ENCODE results near the gene FCN2. TPM values are rescaled to one million over a fixed set of nuclear protein-coding genes. Genes with fewer than 3 reads are reported as not detected.
A peak's percentile ranks its signal among the peaks of the same experiment; 100 is the strongest.

Gene FCN2
- total RNA-seq, 4 donors from 2014 or later: not detected

GRCh38 chr9:134895567-134895907, 14.9 kb downstream of the FCN2 start:
- WGBS, 2 donors: 13 to 22% methylated on average over 2 of the region's 2 CpGs
- peak overlapping the region in 2 of 4 donors; percentile 69 to 73 for H3K27ac ChIP-seq
- no peak for DNase-seq
- H3K36me3 ChIP-seq: no peaks in the 10 kb centered on the region
- intact Hi-C loops (cut with DNase I): no loop called here
- TF ChIP-seq, protein P1, sequence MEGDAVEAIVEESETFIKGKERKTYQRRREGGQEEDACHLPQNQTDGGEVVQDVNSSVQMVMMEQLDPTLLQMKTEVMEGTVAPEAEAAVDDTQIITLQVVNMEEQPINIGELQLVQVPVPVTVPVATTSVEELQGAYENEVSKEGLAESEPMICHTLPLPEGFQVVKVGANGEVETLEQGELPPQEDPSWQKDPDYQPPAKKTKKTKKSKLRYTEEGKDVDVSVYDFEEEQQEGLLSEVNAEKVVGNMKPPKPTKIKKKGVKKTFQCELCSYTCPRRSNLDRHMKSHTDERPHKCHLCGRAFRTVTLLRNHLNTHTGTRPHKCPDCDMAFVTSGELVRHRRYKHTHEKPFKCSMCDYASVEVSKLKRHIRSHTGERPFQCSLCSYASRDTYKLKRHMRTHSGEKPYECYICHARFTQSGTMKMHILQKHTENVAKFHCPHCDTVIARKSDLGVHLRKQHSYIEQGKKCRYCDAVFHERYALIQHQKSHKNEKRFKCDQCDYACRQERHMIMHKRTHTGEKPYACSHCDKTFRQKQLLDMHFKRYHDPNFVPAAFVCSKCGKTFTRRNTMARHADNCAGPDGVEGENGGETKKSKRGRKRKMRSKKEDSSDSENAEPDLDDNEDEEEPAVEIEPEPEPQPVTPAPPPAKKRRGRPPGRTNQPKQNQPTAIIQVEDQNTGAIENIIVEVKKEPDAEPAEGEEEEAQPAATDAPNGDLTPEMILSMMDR (IDR thresholded peaks at IDR 0.05): no peak
- no peak for TF ChIP-seq POLR2A (IDR thresholded peaks at IDR 0.05)
- H3K9me3 ChIP-seq: peaks cover 0 to 6% (median 0%) of the 10 kb centered on the region in 3 donors
- peaks cover 0 to 19% (median 8%) of the 10 kb centered on the region in 3 donors for H3K4me1 ChIP-seq
- H3K27me3 ChIP-seq: peaks cover 0 to 34% (median 0%) of the 10 kb centered on the region in 4 donors
- H3K4me3 ChIP-seq: no peak overlapping the region

- no peak for TF ChIP-seq POLR2A (IDR thresholded peaks at IDR 0.05)
- TF ChIP-seq, protein P1 (IDR thresholded peaks at IDR 0.05): no peak
- DNase-seq: no peak
- intact Hi-C loops (cut with DNase I): no loop called here
- Histone ChIP-seq H3K36me3 (no peaks in the 10 kb centered on the region), H3K4me3 (no peak overlapping the region), H3K27me3 (peaks cover 0 to 38% (median 0%) of the 10 kb centered on the region in 4 donors), H3K27ac (peak overlapping the region in 3 of 4 donors; percentile 31 to 73 (median 69)), H3K9me3 (peaks cover 0 to 6% (median 0%) of the 10 kb centered on the region in 3 donors), H3K4me1 (peaks cover 0 to 19% (median 8%) of the 10 kb centered on the region in 3 donors)
- 36 to 42% methylated on average over 10 to 13 of the region's 14 CpGs for WGBS, 2 donors
Observed at GRCh38 chr9:134895908-134896833, 15.6 kb downstream of the FCN2 start.

DNA sequence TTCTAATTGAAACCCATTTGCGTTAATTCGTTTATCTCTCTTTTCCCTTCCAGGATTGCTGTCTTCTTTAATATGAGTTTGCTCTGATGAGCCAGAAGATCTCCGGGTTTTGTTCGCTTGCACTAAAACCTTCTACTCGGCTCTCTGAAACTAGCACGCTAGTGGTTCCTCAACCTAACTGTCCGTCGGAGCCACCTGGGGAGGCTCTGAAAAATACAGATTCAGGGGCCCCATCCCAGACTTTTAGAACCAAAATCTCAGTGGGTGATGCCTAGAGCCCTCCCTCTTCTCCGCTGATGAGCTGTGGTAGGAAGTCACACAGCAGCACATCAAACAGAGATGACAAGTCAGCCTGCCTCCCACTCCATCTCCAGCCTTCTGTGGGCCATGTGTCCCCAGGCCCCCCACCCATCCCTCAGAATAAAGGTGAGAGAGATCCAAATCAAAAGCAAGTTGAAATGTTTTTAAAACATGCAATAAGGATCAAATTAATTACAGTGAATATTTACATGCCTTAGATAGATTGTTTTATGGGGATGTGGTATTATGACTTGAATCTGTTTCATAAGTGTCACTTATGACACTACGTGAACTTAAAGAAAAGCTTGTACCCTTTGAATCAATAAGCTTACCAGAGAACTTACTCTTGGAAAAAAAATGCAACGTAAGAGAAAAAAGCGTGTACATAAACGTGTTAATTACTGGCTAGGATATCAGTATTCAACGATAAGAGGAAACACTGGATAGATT, 16.4 kb downstream of the FCN2 start:
- Histone ChIP-seq H3K36me3 (no peaks in the 10 kb centered on the region), H3K4me3 (no peak overlapping the region), H3K9me3 (peaks cover 0 to 6% (median 0%) of the 10 kb centered on the region in 3 donors), H3K27ac (peak overlapping the region in 3 of 4 donors; percentile 31 to 69 (median 63)), H3K27me3 (peaks cover 0 to 38% (median 0%) of the 10 kb centered on the region in 4 donors), H3K4me1 (peaks cover 0 to 19% (median 8%) of the 10 kb centered on the region in 3 donors)
- no peak for TF ChIP-seq POLR2A (IDR thresholded peaks at IDR 0.05)
- TF ChIP-seq, protein P1 (IDR thresholded peaks at IDR 0.05): no peak
- intact Hi-C loops (cut with DNase I): no loop called here
- no peak for DNase-seq
- WGBS, 2 donors: 66 to 71% methylated on average over 14 of the region's 14 CpGs

GRCh38 chr9:134897584-134898170, 17.1 kb downstream of the FCN2 start:
- Histone ChIP-seq H3K27ac (peak overlapping the region in 3 of 4 donors; percentile 11 to 31 (median 23)), H3K36me3 (no peaks in the 10 kb centered on the region), H3K27me3 (peaks cover 0 to 32% (median 0%) of the 10 kb centered on the region in 4 donors), H3K4me1 (peaks cover 0 to 19% (median 8%) of the 10 kb centered on the region in 3 donors), H3K9me3 (peaks cover 0 to 6% (median 0%) of the 10 kb centered on the region in 3 donors), H3K4me3 (no peak overlapping the region)
- DNase-seq: no peak
- WGBS, 2 donors: 59 to 60% methylated on average over 2 of the region's 2 CpGs
- intact Hi-C loops (cut with DNase I): no loop called here
- TF ChIP-seq, protein P1 (IDR thresholded peaks at IDR 0.05): no peak
- no peak for TF ChIP-seq POLR2A (IDR thresholded peaks at IDR 0.05)

All from esophagus squamous epithelium (tissue), 5 donors.